Measurements from ENCODE around the gene VPS35. TPM values are rescaled to one million over a fixed set of nuclear protein-coding genes. Genes with fewer than 3 reads are reported as not detected.
"Not testable (repeated sequence)": the region's sequence is repeated elsewhere in the genome, so short reads cannot be mapped to it uniquely, and the experiment has no call there.

The VPS35 gene
- total RNA-seq, 1 donor from 2014 or later: 111 TPM

DNA sequence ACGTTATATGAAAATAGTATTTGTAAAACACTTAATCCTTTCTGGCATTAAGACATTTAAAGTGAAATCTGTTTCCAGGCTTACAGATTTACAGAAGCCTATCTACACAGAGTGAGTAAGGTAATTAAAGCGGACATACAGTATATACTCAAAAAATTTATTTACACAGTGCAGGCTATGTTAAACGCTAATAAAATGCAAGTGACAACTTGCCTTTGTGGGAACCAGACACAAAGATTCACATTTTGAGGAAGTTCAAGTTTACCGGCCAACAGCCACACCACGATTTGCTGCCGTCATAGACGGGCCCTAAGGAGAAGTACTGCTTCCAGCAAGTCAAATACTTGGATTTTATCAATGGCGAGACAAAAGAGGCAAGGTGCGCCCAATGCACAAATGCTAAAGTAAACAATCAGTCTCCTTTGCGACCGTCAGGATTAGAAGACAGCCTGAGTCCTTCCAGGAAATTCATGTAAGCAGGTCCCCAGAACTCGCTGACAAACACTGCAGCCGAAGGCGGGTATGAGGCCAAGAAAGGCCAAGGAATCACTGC, 801 bp downstream of the VPS35 start:
- no peak for DNase-seq
- no peak overlapping the region for H3K27ac Mint-ChIP-seq (ENCODE audit: unreplicated experiment)
- H3K36me3 Mint-ChIP-seq (ENCODE audit: unreplicated experiment): no peaks in the 10 kb centered on the region
- H3K27me3 Mint-ChIP-seq (ENCODE audit: unreplicated experiment): peaks cover 8% of the 10 kb centered on the region
- H3K9me3 Mint-ChIP-seq (ENCODE audit: unreplicated experiment): peaks cover 10% of the 10 kb centered on the region
- peaks cover 32% of the 10 kb centered on the region for H3K4me1 Mint-ChIP-seq (ENCODE audit: low read depth, unreplicated experiment)
- TF ChIP-seq, protein P1, sequence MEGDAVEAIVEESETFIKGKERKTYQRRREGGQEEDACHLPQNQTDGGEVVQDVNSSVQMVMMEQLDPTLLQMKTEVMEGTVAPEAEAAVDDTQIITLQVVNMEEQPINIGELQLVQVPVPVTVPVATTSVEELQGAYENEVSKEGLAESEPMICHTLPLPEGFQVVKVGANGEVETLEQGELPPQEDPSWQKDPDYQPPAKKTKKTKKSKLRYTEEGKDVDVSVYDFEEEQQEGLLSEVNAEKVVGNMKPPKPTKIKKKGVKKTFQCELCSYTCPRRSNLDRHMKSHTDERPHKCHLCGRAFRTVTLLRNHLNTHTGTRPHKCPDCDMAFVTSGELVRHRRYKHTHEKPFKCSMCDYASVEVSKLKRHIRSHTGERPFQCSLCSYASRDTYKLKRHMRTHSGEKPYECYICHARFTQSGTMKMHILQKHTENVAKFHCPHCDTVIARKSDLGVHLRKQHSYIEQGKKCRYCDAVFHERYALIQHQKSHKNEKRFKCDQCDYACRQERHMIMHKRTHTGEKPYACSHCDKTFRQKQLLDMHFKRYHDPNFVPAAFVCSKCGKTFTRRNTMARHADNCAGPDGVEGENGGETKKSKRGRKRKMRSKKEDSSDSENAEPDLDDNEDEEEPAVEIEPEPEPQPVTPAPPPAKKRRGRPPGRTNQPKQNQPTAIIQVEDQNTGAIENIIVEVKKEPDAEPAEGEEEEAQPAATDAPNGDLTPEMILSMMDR (IDR thresholded peaks at IDR 0.05; ENCODE audit: partially characterized antibody, unreplicated experiment): no peak
- H3K4me3 Mint-ChIP-seq (ENCODE audit: unreplicated experiment): no peak overlapping the region

DNA sequence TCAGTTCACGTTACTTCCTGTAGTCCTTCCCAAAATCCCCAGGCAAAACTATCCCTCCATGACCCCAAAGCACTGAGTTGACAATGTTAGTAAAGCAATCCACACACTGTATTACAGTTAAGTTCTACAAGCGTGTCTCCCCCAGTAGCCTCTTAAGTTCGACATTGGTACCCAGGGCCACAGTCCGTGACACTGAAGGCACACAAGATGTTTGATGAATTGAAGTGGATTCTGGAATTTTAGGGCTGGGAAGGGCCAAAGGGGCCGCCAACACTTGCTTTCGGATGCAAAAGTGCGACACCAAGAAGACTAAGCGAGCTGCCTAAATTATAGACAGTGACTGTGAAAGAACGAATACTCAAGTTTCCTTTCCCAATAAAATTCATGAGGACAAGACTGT, 1.5 kb downstream of the VPS35 start:
- Mint-ChIP-seq H3K27ac (ENCODE audit: unreplicated experiment) (no peak overlapping the region), H3K9me3 (ENCODE audit: unreplicated experiment) (peaks cover 10% of the 10 kb centered on the region), H3K4me3 (ENCODE audit: unreplicated experiment) (no peak overlapping the region), H3K4me1 (ENCODE audit: low read depth, unreplicated experiment) (peaks cover 33% of the 10 kb centered on the region), H3K36me3 (ENCODE audit: unreplicated experiment) (no peaks in the 10 kb centered on the region), H3K27me3 (ENCODE audit: unreplicated experiment) (peaks cover 8% of the 10 kb centered on the region)
- DNase-seq: no peak
- TF ChIP-seq, protein P1 (IDR thresholded peaks at IDR 0.05; ENCODE audit: partially characterized antibody, unreplicated experiment): peak; percentile 18

DNA sequence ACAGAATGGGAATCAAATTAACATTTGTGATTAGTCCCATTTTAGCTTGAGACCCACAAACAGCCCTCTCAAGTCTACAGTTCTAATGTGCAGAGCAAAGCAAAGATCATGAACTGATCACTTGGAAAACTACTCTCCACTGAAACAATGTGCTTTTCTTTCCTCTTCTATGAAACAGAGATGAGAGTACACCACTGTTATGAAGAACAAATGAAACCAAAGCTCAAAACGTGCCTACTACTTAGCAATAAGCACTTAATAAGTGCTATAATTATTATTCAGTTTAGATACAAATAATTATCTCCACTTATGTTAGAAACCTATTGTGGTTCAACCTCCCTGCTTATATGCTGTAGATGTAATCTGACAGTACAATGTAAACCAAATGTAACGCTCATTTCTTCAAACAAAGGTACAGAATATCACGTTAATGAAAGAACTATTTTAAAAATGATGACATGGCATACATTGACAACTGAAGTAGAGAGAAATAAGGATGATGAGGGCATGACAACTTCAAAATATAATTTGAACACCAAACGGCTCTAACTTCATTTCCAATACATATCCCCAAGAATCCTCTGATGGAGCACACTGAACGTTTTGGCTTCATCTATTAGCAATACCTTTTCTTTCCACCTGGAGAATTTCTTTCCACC, 2.0 kb downstream of the VPS35 start:
- Mint-ChIP-seq H3K4me3 (ENCODE audit: unreplicated experiment) (peak overlapping the region; percentile 66), H3K36me3 (ENCODE audit: unreplicated experiment) (no peaks in the 10 kb centered on the region), H3K9me3 (ENCODE audit: unreplicated experiment) (peaks cover 9% of the 10 kb centered on the region), H3K4me1 (ENCODE audit: low read depth, unreplicated experiment) (peaks cover 37% of the 10 kb centered on the region), H3K27ac (ENCODE audit: unreplicated experiment) (no peak overlapping the region), H3K27me3 (ENCODE audit: unreplicated experiment) (peaks cover 8% of the 10 kb centered on the region)
- TF ChIP-seq, protein P1 (IDR thresholded peaks at IDR 0.05; ENCODE audit: partially characterized antibody, unreplicated experiment): peak; percentile 31
- no peak for DNase-seq

DNA sequence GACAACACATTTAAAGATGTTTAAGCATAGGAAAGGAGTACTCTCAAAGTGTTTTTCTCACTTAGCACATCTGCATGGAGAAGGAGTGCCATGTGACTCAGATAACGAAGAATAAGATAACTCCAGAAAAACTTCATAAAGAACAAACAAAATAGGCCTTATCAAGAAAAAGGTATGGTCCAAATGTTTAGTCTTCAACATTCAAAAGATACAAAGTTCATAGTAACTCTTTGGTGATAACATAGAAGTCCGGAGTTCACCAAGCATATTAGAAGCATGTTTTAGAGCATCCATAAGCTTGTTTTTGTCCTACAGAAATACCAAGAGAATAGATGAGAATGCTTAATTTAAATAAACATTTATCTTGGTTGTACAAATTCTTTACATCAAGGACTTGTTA, 7.1 kb downstream of the VPS35 start:
- H3K36me3 Mint-ChIP-seq (ENCODE audit: unreplicated experiment); H3K27me3 Mint-ChIP-seq (ENCODE audit: unreplicated experiment); H3K4me3 Mint-ChIP-seq (ENCODE audit: unreplicated experiment); H3K9me3 Mint-ChIP-seq (ENCODE audit: unreplicated experiment); DNase-seq; H3K27ac Mint-ChIP-seq (ENCODE audit: unreplicated experiment): not testable (repeated sequence)
- peaks cover 22% of the 10 kb centered on the region for H3K4me1 Mint-ChIP-seq (ENCODE audit: low read depth, unreplicated experiment)

DNA sequence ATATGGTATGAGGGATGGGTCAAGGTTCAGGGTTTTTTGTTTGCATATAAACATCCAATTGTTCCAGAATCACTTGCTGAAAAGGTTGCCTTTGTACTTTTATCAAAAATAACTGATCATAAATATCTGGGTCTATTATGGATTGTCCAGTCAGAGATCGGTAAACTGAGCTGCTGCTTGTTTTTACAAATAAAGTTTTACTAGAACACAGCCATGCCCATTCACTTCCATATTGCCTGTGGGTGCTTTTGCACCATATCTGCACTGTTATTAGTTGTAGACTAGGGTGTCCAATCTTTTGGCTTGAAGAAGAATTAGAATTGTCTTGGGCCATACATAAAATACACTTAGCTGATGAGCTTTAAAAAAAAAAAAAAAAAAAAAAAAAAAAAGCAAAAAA, 11.0 kb downstream of the VPS35 start:
- H3K36me3 Mint-ChIP-seq (ENCODE audit: unreplicated experiment); H3K27me3 Mint-ChIP-seq (ENCODE audit: unreplicated experiment); H3K4me3 Mint-ChIP-seq (ENCODE audit: unreplicated experiment); H3K27ac Mint-ChIP-seq (ENCODE audit: unreplicated experiment); H3K4me1 Mint-ChIP-seq (ENCODE audit: low read depth, unreplicated experiment); DNase-seq; H3K9me3 Mint-ChIP-seq (ENCODE audit: unreplicated experiment): not testable (repeated sequence)

DNA sequence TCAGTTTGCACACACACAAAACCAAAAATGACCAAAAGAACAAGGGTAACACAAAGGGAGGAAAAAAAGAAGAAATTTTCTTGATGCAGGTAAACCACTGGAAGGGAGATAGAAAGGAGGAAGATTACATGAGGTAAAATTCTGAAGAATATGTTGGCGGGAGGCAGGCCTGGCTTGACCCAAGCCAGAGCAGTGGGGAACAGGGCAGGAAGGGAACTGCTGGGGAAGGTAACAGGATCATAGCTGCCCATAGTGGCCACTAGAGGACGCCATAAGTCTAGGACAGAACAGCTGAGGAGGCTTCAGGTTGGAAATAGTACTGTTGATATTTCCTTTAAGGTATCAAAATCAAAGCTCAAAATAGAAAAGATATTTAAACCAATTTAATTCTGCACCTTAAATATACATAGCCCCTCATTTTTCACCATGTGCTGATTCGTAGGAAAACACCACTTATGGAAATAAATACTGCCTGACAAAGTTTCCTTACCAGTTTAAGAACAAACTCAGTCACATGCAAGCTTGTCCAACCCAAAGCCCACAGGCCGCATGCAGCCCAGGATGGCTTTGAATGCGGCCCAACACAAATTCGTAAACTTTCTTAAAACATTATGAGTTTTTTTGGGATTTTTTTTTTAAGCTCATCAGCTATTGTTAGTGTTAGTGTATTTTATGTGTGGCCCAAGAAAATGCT, 15.5 kb downstream of the VPS35 start:
- Mint-ChIP-seq H3K27ac (ENCODE audit: unreplicated experiment) (no peak overlapping the region), H3K4me3 (ENCODE audit: unreplicated experiment) (no peak overlapping the region), H3K36me3 (ENCODE audit: unreplicated experiment) (no peaks in the 10 kb centered on the region), H3K9me3 (ENCODE audit: unreplicated experiment) (no peaks in the 10 kb centered on the region), H3K27me3 (ENCODE audit: unreplicated experiment) (no peaks in the 10 kb centered on the region), H3K4me1 (ENCODE audit: low read depth, unreplicated experiment) (no peaks in the 10 kb centered on the region)
- DNase-seq: peak; percentile 60
- TF ChIP-seq, protein P1 (IDR thresholded peaks at IDR 0.05; ENCODE audit: partially characterized antibody, unreplicated experiment): peak; percentile 86
